Ishikawa (cell line): ENCODE measurements around the gene ANKRD12.

ENCODE experiments used
- CEBPB ChIP-seq: IDR thresholded peaks from 2 replicates; pipeline ENCODE4 v1.6.1; 2012
- CREB1 ChIP-seq: IDR thresholded peaks from 2 replicates; pipeline ENCODE4 v1.6.1; 2012; ENCODE audit warnings: low read depth
- EGR1 ChIP-seq: IDR thresholded peaks from 2 replicates; pipeline ENCODE4 v1.6.1; 2012
- EP300 ChIP-seq: IDR thresholded peaks from 2 replicates; pipeline ENCODE4 v1.6.1; 2012; ENCODE audit warnings: borderline replicate concordance
- FOXM1 ChIP-seq: IDR thresholded peaks from 2 replicates; pipeline ENCODE4 v1.6.1; 2012; ENCODE audit warnings: low read depth, borderline replicate concordance
- MAX ChIP-seq: IDR thresholded peaks from 2 replicates; pipeline ENCODE4 v1.6.1; 2012
- NFIC ChIP-seq: IDR thresholded peaks from 2 replicates; pipeline ENCODE4 v1.6.1; 2012
- RAD21 ChIP-seq: IDR thresholded peaks from 2 replicates; pipeline ENCODE4 v1.6.1; 2012; ENCODE audit warnings: low read depth
- TAF1 ChIP-seq: IDR thresholded peaks from 2 replicates; pipeline ENCODE4 v1.6.1; 2012; ENCODE audit warnings: low read depth, mild to moderate bottlenecking
- TCF12 ChIP-seq: IDR thresholded peaks from 2 replicates; pipeline ENCODE4 v1.6.1; 2012; ENCODE audit warnings: low read depth
- TEAD4 ChIP-seq: IDR thresholded peaks from 2 replicates; pipeline ENCODE4 v1.6.1; 2012
- YY1 ChIP-seq: IDR thresholded peaks from 2 replicates; pipeline ENCODE4 v1.6.1; 2012; ENCODE audit warnings: low read depth
- ZBTB7A ChIP-seq: IDR thresholded peaks from 2 replicates; pipeline ENCODE4 v1.6.1; 2012; ENCODE audit warnings: low read depth
- TF ChIP-seq, protein P1 (sequence below): IDR thresholded peaks from 2 replicates; pipeline ENCODE4 v1.6.1; 2012
- TF ChIP-seq, protein P2 (sequence below): IDR thresholded peaks from 2 replicates; pipeline ENCODE4 v1.6.1; 2012; ENCODE audit warnings: low read depth, mild to moderate bottlenecking

The ANKRD12 gene

GRCh38 chr18:9120796-9121195 lies 15.8 kb upstream of the ANKRD12 start:
- no peak for TF ChIP-seq TEAD4
- TF ChIP-seq TAF1 = no peak
- TF ChIP-seq TCF12 = no peak
- TF ChIP-seq MAX = no peak
- TF ChIP-seq CREB1 = no peak
- no peak for TF ChIP-seq YY1
- no peak for TF ChIP-seq ZBTB7A

DNA sequence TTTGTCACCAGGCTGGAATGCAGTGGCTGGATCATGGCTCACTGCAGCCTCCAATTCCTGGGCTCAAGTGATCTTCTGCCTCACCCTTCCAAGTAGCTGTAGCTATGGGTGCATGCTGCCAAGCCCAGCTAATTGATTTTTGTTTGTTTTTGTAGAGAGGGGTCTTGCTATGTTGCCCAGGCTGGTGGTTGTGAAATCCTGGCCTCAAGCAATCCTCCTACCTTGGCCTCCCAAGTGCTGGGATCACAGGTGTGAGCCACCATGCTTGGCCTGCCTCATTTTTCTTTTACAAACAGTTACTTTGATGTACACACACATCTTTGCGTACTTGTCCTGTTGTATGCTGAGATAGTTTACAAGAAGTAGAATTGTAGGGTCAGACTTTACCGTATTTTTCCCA lies 13.1 kb upstream of the ANKRD12 start:
- TF ChIP-seq TEAD4 (no peak), MAX (no peak), EP300 (no peak)
- TF ChIP-seq, protein P1, sequence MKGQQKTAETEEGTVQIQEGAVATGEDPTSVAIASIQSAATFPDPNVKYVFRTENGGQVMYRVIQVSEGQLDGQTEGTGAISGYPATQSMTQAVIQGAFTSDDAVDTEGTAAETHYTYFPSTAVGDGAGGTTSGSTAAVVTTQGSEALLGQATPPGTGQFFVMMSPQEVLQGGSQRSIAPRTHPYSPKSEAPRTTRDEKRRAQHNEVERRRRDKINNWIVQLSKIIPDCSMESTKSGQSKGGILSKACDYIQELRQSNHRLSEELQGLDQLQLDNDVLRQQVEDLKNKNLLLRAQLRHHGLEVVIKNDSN = no peak

DNA sequence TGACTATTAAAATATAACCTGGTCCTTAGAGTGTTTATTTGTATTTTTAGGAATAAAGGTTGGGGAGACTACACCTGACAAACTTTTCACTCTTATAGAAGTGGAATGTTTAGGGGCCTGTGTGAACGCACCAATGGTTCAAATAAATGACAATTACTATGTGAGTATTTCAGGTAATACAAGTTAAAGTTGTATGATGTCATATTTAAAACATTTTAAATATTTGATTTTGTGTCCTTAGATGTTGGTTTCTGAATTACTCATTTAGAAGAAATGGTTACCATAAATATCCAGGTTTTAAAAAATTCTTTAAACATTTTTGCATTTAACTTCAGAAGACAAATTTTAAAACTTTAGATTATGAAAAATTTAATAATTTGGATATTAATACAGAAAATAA lies 11.8 kb upstream of the ANKRD12 start:
- TF ChIP-seq MAX = no peak
- TF ChIP-seq, protein P1 = no peak

GRCh38 chr18:9126337-9126736 lies 10.2 kb upstream of the ANKRD12 start:
- TF ChIP-seq TAF1 (no peak), EGR1 (no peak), NFIC (no peak), CEBPB (no peak)

GRCh38 chr18:9130195-9130594 lies 6.4 kb upstream of the ANKRD12 start:
- TF ChIP-seq TEAD4 (no peak), NFIC (no peak), ZBTB7A (no peak), MAX (no peak), FOXM1 (no peak), EP300 (no peak), CEBPB (no peak), CREB1 (no peak), EGR1 (no peak), TCF12 (no peak), RAD21 (no peak)
- TF ChIP-seq, protein P2, sequence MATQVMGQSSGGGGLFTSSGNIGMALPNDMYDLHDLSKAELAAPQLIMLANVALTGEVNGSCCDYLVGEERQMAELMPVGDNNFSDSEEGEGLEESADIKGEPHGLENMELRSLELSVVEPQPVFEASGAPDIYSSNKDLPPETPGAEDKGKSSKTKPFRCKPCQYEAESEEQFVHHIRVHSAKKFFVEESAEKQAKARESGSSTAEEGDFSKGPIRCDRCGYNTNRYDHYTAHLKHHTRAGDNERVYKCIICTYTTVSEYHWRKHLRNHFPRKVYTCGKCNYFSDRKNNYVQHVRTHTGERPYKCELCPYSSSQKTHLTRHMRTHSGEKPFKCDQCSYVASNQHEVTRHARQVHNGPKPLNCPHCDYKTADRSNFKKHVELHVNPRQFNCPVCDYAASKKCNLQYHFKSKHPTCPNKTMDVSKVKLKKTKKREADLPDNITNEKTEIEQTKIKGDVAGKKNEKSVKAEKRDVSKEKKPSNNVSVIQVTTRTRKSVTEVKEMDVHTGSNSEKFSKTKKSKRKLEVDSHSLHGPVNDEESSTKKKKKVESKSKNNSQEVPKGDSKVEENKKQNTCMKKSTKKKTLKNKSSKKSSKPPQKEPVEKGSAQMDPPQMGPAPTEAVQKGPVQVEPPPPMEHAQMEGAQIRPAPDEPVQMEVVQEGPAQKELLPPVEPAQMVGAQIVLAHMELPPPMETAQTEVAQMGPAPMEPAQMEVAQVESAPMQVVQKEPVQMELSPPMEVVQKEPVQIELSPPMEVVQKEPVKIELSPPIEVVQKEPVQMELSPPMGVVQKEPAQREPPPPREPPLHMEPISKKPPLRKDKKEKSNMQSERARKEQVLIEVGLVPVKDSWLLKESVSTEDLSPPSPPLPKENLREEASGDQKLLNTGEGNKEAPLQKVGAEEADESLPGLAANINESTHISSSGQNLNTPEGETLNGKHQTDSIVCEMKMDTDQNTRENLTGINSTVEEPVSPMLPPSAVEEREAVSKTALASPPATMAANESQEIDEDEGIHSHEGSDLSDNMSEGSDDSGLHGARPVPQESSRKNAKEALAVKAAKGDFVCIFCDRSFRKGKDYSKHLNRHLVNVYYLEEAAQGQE = no peak
- TF ChIP-seq, protein P1 = no peak

GRCh38 chr18:9130806-9131205 lies 5.8 kb upstream of the ANKRD12 start:
- TF ChIP-seq FOXM1 (no peak), TEAD4 (no peak), YY1 (no peak)
- TF ChIP-seq, protein P1 = no peak

- TF ChIP-seq MAX (no peak), EGR1 (no peak), RAD21 (no peak)
Observed at GRCh38 chr18:9132628-9133027, 4.0 kb upstream of the ANKRD12 start.

DNA sequence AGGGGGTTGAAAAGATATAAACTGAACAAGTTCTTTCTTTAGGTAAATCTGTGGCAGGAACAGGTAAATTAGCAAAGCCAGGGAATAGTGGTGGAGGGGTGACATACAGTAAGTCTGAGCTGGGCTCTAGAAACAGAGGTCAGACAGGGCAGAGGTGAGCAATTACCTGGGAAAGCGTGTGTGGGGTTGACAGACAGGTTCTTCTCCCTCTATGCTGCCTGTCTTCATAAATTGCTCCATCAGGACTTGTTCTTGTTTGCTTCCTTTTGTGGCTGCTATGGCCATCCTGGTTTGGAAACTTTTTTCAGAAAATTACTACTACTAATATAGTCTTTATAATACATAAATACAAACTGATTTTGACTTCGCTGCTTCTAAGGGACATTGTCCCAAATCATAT lies 3.4 kb upstream of the ANKRD12 start:
- no peak for TF ChIP-seq FOXM1
- no peak for TF ChIP-seq EP300
- no peak for TF ChIP-seq NFIC
